GM19240 (cell line): ENCODE measurements around the gene PWWP2B.

Experiments
- DNase-seq: peaks from one replicate; pipeline ENCODE4 v3.0.0; 2011; ENCODE audit warnings: low spot score; ENCODE audit not compliant: insufficient read length

The PWWP2B gene

GRCh38 chr10:132418527-132419416, 21.8 kb downstream of the PWWP2B start:
- peak; percentile 8 for DNase-seq

GRCh38 chr10:132419538-132420468, 22.8 kb downstream of the PWWP2B start:
- DNase-seq, result no peak

- no peak for DNase-seq
These were observed 23.5 kb downstream of the PWWP2B start for GRCh38 chr10:132420469-132420980.

DNA sequence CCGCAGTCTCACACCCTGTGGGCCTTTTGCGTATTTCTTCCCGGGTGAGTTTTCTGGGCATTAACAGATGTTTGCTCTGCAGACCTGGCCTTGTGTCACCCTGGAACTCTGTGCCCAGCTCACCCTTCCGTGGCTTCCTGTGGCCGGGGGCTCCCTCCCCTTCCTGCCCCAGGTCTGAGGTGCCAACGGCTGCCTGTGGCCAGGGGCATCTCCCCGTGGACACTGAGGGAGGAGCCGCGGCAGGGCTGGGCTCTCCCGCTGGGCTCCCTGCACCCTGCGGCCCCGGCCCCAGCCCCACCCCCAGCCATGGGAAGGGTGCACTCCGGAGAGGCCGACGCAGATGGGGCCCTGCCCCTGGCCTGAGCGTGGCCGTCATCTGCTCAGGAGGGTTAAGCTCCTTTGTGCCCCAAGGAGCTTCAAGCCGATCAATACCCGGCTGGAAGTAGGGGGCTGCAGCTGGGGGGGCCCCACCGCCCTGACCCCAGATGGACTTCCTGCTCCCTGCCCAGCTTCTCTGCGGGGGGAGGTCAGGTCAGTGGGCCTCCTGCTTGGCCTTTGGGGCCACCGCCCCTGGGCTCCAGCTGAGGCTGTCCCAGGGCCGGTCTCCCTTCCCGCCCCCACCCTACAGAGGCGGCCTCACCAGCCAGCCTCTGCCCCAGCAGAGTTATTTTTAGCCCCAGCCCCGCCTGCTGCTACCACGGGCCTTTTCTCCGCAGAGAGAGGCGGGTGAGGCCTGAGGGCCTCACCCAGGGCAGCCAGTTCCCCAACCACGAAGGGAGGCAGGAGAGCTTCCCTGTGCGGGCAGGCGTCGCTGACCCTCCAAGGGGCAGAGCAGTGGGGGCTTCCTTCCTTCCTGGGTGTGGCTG, 24.2 kb downstream of the PWWP2B start:
- no peak for DNase-seq

- DNase-seq, result no peak
These were observed 25.1 kb downstream of the PWWP2B start for GRCh38 chr10:132421847-132422751.

DNA sequence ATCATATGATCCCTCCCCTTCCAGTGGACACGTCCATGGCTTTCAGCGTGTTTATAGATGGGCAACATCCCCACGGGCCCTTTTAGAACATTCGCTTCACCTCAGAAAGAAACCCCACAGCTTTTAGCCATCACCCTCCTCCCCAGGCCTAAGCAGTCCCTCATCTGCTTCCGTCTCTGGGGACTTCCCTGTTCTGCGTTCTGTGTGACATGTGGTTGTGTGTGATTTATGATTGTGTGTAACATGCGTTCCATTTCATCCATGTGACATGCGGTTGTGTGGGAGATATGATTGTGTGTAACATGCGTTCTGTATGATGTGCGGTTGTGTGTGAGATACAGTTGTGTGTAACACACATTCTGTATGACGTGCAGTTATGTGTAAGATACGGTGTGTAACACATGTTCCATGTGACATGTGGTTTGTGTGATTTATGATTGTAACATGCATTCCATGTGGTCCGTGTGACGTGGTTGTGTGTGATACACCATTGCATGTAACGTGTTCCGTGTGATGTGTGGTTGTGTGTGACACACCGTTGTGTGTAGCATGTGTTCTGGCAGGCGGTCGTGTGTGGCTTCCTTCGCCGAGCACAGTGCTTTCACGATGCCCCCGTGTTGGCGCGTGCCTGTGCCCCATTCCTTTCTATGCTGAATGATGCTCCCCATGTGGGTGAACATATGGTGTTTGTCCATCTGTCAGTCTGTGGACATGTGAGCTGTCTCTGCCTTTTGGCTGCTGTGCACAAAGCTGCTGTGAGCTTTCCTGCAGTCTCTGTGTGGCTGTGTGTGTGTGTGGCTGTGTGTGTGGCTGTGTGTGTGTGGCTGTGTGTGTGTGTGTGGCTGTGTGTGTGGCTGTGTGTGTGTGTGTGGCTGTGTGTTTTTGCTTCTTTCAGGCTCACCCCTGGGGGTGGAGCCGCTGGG, 26.2 kb downstream of the PWWP2B start:
- DNase-seq, result no peak

- DNase-seq, result no peak
These were observed 27.2 kb downstream of the PWWP2B start for GRCh38 chr10:132423966-132424861.

- no peak for DNase-seq
These were observed 28.2 kb downstream of the PWWP2B start for GRCh38 chr10:132425029-132425756.

DNA sequence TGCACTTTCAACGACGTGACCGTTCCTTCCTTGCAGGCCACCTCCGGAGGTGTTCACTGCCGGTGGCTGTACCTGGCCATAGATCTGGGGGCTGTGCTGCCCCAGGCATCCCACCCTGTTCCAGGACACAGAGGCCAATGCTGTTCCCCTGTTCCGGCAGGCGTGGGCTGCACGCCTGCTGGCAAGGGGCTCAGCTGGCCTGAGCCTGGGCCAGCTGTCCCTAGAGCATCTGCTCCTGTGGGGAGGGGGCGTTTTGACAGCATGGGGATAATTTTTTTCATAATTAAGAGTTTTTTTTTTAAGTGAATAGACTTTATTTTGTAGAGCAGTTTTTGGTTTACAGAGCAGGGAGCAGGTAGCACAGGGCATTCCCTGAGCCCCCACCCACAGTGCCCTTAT, 28.8 kb downstream of the PWWP2B start:
- no peak for DNase-seq

- DNase-seq, result no peak
These were observed 30.2 kb downstream of the PWWP2B start for GRCh38 chr10:132427006-132427771.

DNA sequence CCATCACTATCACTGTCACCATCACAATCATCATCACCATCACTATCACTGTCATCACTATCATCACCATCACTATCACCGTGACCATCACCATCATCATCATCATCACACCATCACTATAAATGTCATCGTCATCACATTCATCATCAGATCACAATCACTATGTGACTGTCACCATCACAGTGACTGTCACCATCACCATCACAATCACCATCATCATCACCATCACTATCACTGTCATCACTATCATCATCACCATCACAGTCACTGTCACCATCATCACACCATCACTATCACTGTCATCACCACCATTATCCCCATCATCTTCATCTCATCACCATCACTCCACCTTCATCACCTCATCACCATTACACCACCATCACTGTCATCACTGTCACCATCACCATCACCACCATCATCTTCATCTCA, 31.0 kb downstream of the PWWP2B start:
- no peak for DNase-seq

DNA sequence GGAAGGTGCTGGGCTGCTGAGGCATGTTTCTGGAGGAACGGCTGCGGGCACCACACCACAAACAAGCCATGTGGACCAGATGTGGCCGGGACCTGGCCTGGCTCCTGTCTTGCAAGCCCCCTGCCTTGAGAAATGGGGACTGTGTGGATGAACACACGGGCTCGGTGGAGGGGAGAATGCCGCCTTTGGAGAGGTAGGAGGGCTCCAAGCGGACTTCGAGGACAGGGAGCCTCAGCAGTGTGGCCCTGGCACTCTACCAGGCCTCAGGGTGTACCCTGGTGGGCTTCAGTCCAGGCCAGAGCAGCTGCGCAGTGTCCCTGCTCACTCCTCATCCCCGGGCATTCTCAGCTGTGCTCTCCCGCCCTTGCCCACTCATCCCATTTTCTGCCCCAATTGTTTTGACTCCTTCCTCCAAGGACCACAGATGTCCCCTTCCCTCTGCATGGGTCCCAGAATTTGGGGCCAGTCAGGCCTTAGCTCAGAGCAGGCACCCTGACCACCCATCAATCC, 31.5 kb downstream of the PWWP2B start:
- DNase-seq, result no peak

DNA sequence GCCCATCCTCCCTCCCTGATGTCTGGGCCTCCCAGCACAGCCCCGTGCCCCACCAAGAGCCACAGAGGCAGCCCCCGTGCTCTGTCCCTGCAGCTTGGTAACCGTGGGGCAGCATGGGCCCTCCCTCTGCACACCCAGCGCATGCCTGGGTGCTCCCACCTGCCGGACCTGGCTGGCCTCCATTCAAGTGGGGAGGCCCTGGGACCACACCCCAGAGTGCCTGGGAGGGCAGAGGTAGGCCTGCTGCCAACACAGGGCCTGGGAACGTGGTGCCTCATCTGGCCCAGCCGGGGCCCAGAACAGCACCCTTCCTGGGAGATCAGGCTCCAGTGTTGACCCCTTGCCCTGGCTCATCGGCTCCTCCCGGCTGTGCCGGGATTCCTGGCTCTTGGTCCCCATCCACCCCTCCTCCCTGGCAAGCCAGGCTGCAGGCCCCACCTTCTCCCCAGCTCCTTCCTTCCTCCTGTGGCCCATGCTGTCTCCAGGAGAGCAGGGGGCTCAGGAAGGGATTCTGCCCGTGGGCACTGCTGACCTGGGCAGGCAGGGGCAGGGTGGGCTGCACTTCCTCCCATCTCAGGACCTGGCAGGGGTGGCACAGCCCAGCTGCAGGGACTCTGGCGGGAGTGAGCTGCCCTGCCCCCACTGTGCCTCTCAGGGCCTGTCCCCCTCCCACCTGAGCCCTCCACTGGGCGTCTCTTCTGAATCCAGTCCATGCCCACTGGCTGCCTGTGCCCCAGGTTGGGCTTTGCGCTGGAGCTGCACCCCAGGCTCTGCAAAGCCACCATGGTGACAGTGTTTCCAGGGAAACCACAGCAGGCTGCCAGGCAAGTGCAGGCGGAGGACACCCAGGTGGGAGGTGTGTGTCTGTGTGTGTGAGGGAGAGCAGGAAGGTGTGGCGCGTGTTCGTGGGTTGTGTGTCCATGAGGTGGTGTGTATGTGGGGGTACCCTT, 32.6 kb downstream of the PWWP2B start:
- no peak for DNase-seq

DNA sequence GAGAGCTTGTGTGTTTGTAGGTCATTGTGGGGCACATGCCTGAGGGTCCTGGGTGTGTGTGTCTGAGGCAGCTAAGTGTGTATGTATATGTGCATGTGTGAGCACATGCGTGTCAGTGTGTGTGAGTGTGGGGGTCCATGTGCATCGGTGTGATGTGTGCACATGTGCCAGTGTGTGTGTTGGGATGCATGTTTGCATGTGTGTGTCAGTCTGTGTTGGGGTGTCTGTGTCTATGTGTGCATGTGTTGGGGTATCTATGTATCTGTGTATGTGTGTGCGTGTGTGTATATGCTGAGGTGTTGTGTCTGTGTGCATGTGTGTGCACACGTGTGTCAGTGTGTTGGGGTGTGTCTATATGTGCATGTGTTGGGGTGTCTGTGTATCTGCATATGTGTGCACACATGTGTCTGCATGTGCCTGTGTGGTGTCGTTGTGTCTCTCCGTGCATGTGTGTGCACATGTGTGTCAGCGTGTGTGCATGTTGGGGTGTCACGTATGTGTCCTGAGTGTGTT, 33.3 kb downstream of the PWWP2B start:
- no peak for DNase-seq

DNA sequence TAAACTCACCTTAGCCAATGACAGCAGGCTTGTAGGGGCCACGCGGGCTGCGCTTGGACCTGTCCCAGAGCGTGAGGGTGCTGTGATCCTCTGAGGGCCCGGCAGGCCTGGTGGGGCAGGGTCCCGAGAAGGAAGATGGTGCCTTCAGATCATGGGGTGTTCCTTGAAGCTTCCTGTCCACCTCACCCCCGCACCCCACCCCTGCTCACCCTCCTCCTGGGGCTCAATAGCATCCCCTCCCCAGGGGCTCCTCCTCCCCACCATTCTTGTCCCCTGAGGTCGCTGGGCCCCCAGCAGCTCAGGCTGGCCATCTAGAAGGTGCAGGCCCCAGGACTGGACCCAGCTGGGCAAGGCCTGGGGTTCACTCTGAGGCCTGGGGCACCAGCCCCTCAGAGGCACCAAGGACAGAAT, 33.9 kb downstream of the PWWP2B start:
- DNase-seq, result no peak
